H1 (cell line): Measurements from ENCODE around the gene COL10A1. TPM values are rescaled to one million over a fixed set of nuclear protein-coding genes. Genes with fewer than 3 reads are reported as not detected.

Source experiments
- CHD7 ChIP-seq: fragments of 300-600 bp; sonication (generic); IDR thresholded peaks from 2 replicates; pipeline ENCODE4 v1.7.1; 2012; ENCODE audit warnings: low read length, moderate library complexity, mild to moderate bottlenecking, inconsistent platforms; ENCODE audit not compliant: insufficient replicate concordance
- KDM1A ChIP-seq: fragments of 200-600, 300-600 bp; sonication (generic); IDR thresholded peaks from 2 replicates; pipeline ENCODE4 v1.7.1; 2016; ENCODE audit warnings: mild to moderate bottlenecking, low read length, borderline replicate concordance
- polyA plus RNA-seq, 7 experiments: library from polyadenylated mRNA; depleted of rRNA in 3 of 7; stranded (reverse) in 5 of 7; unstranded in 2 of 7; fragments of >200 nt in 5 of 7; fragments of 200-250 nt in 2 of 7; gene quantifications; 1 replicate in 5 of 7; 2 replicates in 1 of 7; 4 replicates in 1 of 7; pipeline versions ENCODE4 v1.2.1 to v1.2.3, GENCODE V29; 2011 to 2013; ENCODE audit warnings: missing spikeins in 2 of 7, mixed read lengths in 2 of 7
- total RNA-seq: library from RNA; stranded (reverse); fragmentation: NEBNext Ultra II Directional; extraction: Animal tissue kit (Norgen Biotek cat#: 25700); gene quantifications from 2 replicates; pipeline ENCODE4 v1.2.1, GENCODE V29; 2021

Gene COL10A1
- total and polyA plus RNA-seq, 2 of the 8 experiments (the other 6 are each of a cell fraction or from before 2014, with no cell fraction given): not detected

- TF ChIP-seq CHD7 (no peak), KDM1A (no peak)
Measured at GRCh38 chr6:116152620-116153019, 26.7 kb upstream of the COL10A1 start (continued).
